HepG2 (cell line): ENCODE data around the gene SLC29A1. TPM values are rescaled to one million over a fixed set of nuclear protein-coding genes. Genes with fewer than 3 reads are reported as not detected.

Experiments
- ADNP ChIP-seq: sonication (generic); formaldehyde crosslinking; IDR thresholded peaks from 2 replicates; pipeline ENCODE4 v1.4.0; 2020; ENCODE audit warnings: missing genetic modification reagents
- FOXA3 ChIP-seq: IDR thresholded peaks from 2 replicates; pipeline ENCODE4 v1.6.1; 2016; ENCODE audit warnings: missing genetic modification reagents, missing compliant biosample characterization
- KDM1A ChIP-seq: IDR thresholded peaks from 2 replicates; pipeline ENCODE4 v1.6.1; 2016; ENCODE audit warnings: missing compliant biosample characterization
- ZMYM2 ChIP-seq: sonication (generic); formaldehyde crosslinking; IDR thresholded peaks from 2 replicates; pipeline ENCODE4 v1.8.0; 2022; ENCODE audit warnings: mild to moderate bottlenecking, missing genetic modification reagents
- ZNF253 ChIP-seq: sonication (generic); formaldehyde crosslinking; IDR thresholded peaks from 2 replicates; pipeline ENCODE4 v1.8.0; 2022; ENCODE audit warnings: mild to moderate bottlenecking, missing genetic modification reagents, borderline replicate concordance
- ZNF367 ChIP-seq: sonication (generic); formaldehyde crosslinking; IDR thresholded peaks from 2 replicates; pipeline ENCODE4 v1.4.0; 2020; ENCODE audit warnings: missing genetic modification reagents, borderline replicate concordance
- ZNF432 ChIP-seq: sonication (generic); formaldehyde crosslinking; IDR thresholded peaks from 2 replicates; pipeline ENCODE4 v1.5.0; 2020; ENCODE audit warnings: missing genetic modification reagents, mild to moderate bottlenecking, borderline replicate concordance
- ZNF724P ChIP-seq: sonication (generic); formaldehyde crosslinking; IDR thresholded peaks from 2 replicates; pipeline ENCODE4 v1.8.0; 2022; ENCODE audit warnings: missing genetic modification reagents, borderline replicate concordance
- ZNF772 ChIP-seq: sonication (generic); formaldehyde crosslinking; IDR thresholded peaks from 2 replicates; pipeline ENCODE4 v1.5.0; 2020; ENCODE audit warnings: mild to moderate bottlenecking, missing genetic modification reagents
- ZSCAN30 ChIP-seq: sonication (generic); formaldehyde crosslinking; IDR thresholded peaks from 2 replicates; pipeline ENCODE4 v1.5.0; 2020; ENCODE audit warnings: mild to moderate bottlenecking, missing genetic modification reagents
- ZSCAN9 ChIP-seq: IDR thresholded peaks from 2 replicates; pipeline ENCODE4 v1.6.1; 2016; ENCODE audit warnings: borderline replicate concordance
- polyA plus RNA-seq, 8 experiments: library from polyadenylated mRNA; depleted of rRNA in 3 of 8; stranded (reverse) in 7 of 8; unstranded in 1 of 8; fragments of >200 nt; fragmentation: Illumina TruSeq in 4 of 8; extraction: Trizol in 4 of 8; gene quantifications; 2 replicates each; pipeline versions ENCODE4 v1.2.1 to v1.2.3, GENCODE V29; 2011 to 2016; ENCODE audit warnings: low read depth in 4 of 8, missing spikeins in 1 of 8, mixed read lengths in 1 of 8; ENCODE audit not compliant: insufficient read depth in 1 of 8
- total RNA-seq, 5 experiments: library from RNA; depleted of rRNA; stranded (reverse); fragments of >200 nt; fragmentation: Illumina TruSeq; extraction: Trizol; gene quantifications; 2 replicates each; pipeline ENCODE4 v1.2.3, GENCODE V29; 2016; ENCODE audit warnings: low read depth in 1 of 5
- TF ChIP-seq, protein P1 (sequence below): sonication (generic); formaldehyde crosslinking; IDR thresholded peaks from 2 replicates; pipeline ENCODE4 v1.4.0; 2020; ENCODE audit warnings: missing genetic modification reagents
- TF ChIP-seq, protein P2 (sequence below): sonication (generic); formaldehyde crosslinking; IDR thresholded peaks from 2 replicates; pipeline ENCODE4 v1.5.0; 2020; ENCODE audit warnings: missing genetic modification reagents, mild to moderate bottlenecking, borderline replicate concordance
- TF ChIP-seq, protein P3 (sequence below): sonication (generic); formaldehyde crosslinking; conservative IDR thresholded peaks from 2 replicates; pipeline ENCODE4 v1.4.0; 2020; ENCODE audit warnings: missing genetic modification reagents
- TF ChIP-seq, protein P4 (sequence below): sonication (generic); formaldehyde crosslinking; IDR thresholded peaks from 2 replicates; pipeline ENCODE4 v1.4.0; 2020; ENCODE audit warnings: missing genetic modification reagents
- TF ChIP-seq, protein P5 (sequence below): sonication (generic); formaldehyde crosslinking; IDR thresholded peaks from 2 replicates; pipeline ENCODE4 v1.8.0; 2022; ENCODE audit warnings: mild to moderate bottlenecking, missing genetic modification reagents; ENCODE audit not compliant: insufficient replicate concordance

Gene SLC29A1
- total and polyA plus RNA-seq, 2 of the 13 experiments (the other 11 are each of a cell fraction or from before 2014, with no cell fraction given): 43.2 to 106 TPM

GRCh38 chr6:44265007-44265721 lies 41.8 kb downstream of the SLC29A1 start, which contains the start of gene NFKBIE (continued):
- TF ChIP-seq, protein P1, sequence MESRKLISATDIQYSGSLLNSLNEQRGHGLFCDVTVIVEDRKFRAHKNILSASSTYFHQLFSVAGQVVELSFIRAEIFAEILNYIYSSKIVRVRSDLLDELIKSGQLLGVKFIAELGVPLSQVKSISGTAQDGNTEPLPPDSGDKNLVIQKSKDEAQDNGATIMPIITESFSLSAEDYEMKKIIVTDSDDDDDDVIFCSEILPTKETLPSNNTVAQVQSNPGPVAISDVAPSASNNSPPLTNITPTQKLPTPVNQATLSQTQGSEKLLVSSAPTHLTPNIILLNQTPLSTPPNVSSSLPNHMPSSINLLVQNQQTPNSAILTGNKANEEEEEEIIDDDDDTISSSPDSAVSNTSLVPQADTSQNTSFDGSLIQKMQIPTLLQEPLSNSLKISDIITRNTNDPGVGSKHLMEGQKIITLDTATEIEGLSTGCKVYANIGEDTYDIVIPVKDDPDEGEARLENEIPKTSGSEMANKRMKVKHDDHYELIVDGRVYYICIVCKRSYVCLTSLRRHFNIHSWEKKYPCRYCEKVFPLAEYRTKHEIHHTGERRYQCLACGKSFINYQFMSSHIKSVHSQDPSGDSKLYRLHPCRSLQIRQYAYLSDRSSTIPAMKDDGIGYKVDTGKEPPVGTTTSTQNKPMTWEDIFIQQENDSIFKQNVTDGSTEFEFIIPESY (CRISPR knock-in tag): peak; percentile 15; the same call in 1 of the 2 replicates
- TF ChIP-seq, protein P2, sequence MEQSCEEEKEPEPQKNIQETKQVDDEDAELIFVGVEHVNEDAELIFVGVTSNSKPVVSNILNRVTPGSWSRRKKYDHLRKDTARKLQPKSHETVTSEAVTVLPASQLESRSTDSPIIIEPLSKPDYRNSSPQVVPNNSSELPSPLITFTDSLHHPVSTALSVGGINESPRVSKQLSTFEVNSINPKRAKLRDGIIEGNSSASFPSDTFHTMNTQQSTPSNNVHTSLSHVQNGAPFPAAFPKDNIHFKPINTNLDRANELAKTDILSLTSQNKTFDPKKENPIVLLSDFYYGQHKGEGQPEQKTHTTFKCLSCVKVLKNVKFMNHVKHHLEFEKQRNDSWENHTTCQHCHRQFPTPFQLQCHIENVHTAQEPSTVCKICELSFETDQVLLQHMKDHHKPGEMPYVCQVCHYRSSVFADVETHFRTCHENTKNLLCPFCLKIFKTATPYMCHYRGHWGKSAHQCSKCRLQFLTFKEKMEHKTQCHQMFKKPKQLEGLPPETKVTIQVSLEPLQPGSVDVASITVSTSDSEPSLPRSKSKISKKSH: no peak; the same call in 1 of the 2 replicates
- TF ChIP-seq KDM1A (CRISPR knock-in tag): no peak
- TF ChIP-seq ZSCAN9: no peak
- TF ChIP-seq, protein P3, sequence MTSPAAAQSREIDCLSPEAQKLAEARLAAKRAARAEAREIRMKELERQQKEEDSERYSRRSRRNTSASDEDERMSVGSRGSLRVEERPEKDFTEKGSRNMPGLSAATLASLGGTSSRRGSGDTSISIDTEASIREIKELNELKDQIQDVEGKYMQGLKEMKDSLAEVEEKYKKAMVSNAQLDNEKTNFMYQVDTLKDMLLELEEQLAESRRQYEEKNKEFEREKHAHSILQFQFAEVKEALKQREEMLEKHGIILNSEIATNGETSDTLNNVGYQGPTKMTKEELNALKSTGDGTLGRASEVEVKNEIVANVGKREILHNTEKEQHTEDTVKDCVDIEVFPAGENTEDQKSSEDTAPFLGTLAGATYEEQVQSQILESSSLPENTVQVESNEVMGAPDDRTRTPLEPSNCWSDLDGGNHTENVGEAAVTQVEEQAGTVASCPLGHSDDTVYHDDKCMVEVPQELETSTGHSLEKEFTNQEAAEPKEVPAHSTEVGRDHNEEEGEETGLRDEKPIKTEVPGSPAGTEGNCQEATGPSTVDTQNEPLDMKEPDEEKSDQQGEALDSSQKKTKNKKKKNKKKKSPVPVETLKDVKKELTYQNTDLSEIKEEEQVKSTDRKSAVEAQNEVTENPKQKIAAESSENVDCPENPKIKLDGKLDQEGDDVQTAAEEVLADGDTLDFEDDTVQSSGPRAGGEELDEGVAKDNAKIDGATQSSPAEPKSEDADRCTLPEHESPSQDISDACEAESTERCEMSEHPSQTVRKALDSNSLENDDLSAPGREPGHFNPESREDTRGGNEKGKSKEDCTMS: no peak
- peak; percentile 34; the same call in 1 of the 2 replicates for TF ChIP-seq ZNF772 (CRISPR knock-in tag)
- peak; percentile 95 for TF ChIP-seq ZNF724P (CRISPR knock-in tag)
- TF ChIP-seq, protein P4, sequence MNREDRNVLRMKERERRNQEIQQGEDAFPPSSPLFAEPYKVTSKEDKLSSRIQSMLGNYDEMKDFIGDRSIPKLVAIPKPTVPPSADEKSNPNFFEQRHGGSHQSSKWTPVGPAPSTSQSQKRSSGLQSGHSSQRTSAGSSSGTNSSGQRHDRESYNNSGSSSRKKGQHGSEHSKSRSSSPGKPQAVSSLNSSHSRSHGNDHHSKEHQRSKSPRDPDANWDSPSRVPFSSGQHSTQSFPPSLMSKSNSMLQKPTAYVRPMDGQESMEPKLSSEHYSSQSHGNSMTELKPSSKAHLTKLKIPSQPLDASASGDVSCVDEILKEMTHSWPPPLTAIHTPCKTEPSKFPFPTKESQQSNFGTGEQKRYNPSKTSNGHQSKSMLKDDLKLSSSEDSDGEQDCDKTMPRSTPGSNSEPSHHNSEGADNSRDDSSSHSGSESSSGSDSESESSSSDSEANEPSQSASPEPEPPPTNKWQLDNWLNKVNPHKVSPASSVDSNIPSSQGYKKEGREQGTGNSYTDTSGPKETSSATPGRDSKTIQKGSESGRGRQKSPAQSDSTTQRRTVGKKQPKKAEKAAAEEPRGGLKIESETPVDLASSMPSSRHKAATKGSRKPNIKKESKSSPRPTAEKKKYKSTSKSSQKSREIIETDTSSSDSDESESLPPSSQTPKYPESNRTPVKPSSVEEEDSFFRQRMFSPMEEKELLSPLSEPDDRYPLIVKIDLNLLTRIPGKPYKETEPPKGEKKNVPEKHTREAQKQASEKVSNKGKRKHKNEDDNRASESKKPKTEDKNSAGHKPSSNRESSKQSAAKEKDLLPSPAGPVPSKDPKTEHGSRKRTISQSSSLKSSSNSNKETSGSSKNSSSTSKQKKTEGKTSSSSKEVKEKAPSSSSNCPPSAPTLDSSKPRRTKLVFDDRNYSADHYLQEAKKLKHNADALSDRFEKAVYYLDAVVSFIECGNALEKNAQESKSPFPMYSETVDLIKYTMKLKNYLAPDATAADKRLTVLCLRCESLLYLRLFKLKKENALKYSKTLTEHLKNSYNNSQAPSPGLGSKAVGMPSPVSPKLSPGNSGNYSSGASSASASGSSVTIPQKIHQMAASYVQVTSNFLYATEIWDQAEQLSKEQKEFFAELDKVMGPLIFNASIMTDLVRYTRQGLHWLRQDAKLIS: no peak
- TF ChIP-seq ZNF253 (CRISPR knock-in tag): no peak
- TF ChIP-seq ADNP (CRISPR knock-in tag): no peak
- peak; percentile 15; the same call in 1 of the 2 replicates for TF ChIP-seq FOXA3 (CRISPR knock-in tag)
- TF ChIP-seq ZMYM2 (CRISPR knock-in tag): peak; percentile 62; the same call in 1 of the 2 replicates
- no peak for TF ChIP-seq ZNF367 (CRISPR knock-in tag)
- TF ChIP-seq, protein P5, sequence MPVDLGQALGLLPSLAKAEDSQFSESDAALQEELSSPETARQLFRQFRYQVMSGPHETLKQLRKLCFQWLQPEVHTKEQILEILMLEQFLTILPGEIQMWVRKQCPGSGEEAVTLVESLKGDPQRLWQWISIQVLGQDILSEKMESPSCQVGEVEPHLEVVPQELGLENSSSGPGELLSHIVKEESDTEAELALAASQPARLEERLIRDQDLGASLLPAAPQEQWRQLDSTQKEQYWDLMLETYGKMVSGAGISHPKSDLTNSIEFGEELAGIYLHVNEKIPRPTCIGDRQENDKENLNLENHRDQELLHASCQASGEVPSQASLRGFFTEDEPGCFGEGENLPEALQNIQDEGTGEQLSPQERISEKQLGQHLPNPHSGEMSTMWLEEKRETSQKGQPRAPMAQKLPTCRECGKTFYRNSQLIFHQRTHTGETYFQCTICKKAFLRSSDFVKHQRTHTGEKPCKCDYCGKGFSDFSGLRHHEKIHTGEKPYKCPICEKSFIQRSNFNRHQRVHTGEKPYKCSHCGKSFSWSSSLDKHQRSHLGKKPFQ (CRISPR knock-in tag): no peak
- no peak for TF ChIP-seq ZNF432 (CRISPR knock-in tag)
- TF ChIP-seq ZSCAN30 (CRISPR knock-in tag): no peak
